Lower leg skin (tissue), 3 donors: Measurements from ENCODE around the gene MICALL2.

Experiments used
- CTCF ChIP-seq, 3 donors: fragments of 450-650 bp; IDR thresholded peaks; one replicate each; pipeline ENCODE4 v1.5.1; 2016; ENCODE audit warnings: antibody characterized with exemption in 3 of 3, mild to moderate bottlenecking in 3 of 3, moderate library complexity in 2 of 3
- POLR2A ChIP-seq, 2 donors: fragments of 450-650 bp; IDR thresholded peaks; one replicate each; pipeline ENCODE4 v1.6.1; 2016 to 2017; ENCODE audit warnings: antibody characterized with exemption in 2 of 2, mild to moderate bottlenecking in 1 of 2, moderate library complexity in 1 of 2

- no peak for TF ChIP-seq POLR2A (IDR thresholded peaks at IDR 0.05)
- TF ChIP-seq CTCF (IDR thresholded peaks at IDR 0.05), result no peak
Measured at GRCh38 chr7:1421946-1422345, 37.3 kb downstream of the MICALL2 start.
